ENCODE data around the gene RNU1-3. TPM values are rescaled to one million over a fixed set of nuclear protein-coding genes. Genes with fewer than 3 reads are reported as not detected.
"Not testable (repeated sequence)": the region's sequence is repeated elsewhere in the genome, so short reads cannot be mapped to it uniquely, and the experiment has no call there.

The RNU1-3 gene
- total RNA-seq, 1 experiment from 2014 or later, result 1,333 TPM

GRCh38 chr1:16697152-16697551, 30.4 kb upstream of the RNU1-3 start:
- DNase-seq; H3K4me1 ChIP-seq (replicated peaks; ENCODE audit: insufficient read depth); H4K20me1 ChIP-seq (ENCODE audit: insufficient read depth); H3K36me3 ChIP-seq (ENCODE audit: low read depth); H3K79me2 ChIP-seq (ENCODE audit: low read depth); H3K4me2 ChIP-seq; BruUV-seq (replicated peaks); H3K4me3 ChIP-seq; H3K27me3 ChIP-seq (ENCODE audit: insufficient read depth, low read depth); H3F3A ChIP-seq (ENCODE audit: insufficient read depth, low read depth); H3K27ac ChIP-seq; CTCF ChIA-PET; H3K9me2 ChIP-seq (ENCODE audit: insufficient read depth); intact Hi-C loops (cut with micrococcal nuclease; ENCODE audit: unreplicated experiment); POLR2A ChIA-PET (ENCODE audit: unreplicated experiment); H2AFZ ChIP-seq; H3K9me3 ChIP-seq (ENCODE audit: insufficient read depth, low read depth): not testable (repeated sequence)

GRCh38 chr1:16696507-16697150, 29.9 kb upstream of the RNU1-3 start:
- H3F3A ChIP-seq (ENCODE audit: insufficient read depth, low read depth); H3K27me3 ChIP-seq (ENCODE audit: insufficient read depth, low read depth); H3K36me3 ChIP-seq (ENCODE audit: low read depth); H3K4me1 ChIP-seq (replicated peaks; ENCODE audit: insufficient read depth); H3K4me3 ChIP-seq; H4K20me1 ChIP-seq (ENCODE audit: insufficient read depth); POLR2A ChIA-PET (ENCODE audit: unreplicated experiment); H3K9me2 ChIP-seq (ENCODE audit: insufficient read depth); H3K4me2 ChIP-seq; H2AFZ ChIP-seq; H3K9me3 ChIP-seq (ENCODE audit: insufficient read depth, low read depth); H3K79me2 ChIP-seq (ENCODE audit: low read depth); BruUV-seq (replicated peaks); intact Hi-C loops (cut with micrococcal nuclease; ENCODE audit: unreplicated experiment); H3K27ac ChIP-seq; DNase-seq: not testable (repeated sequence)
- CTCF ChIA-PET, result interaction anchor here (0.6 kb wide), 1 partner anchor 10 kb away, joined by 4 read pairs; no protein-coding TSS in a partner anchor

- DNase-seq; H3K36me3 ChIP-seq (ENCODE audit: low read depth); H3K9me3 ChIP-seq (ENCODE audit: insufficient read depth, low read depth); H3K79me2 ChIP-seq (ENCODE audit: low read depth); BruUV-seq (replicated peaks); H3K4me3 ChIP-seq; H3K4me2 ChIP-seq; H3F3A ChIP-seq (ENCODE audit: insufficient read depth, low read depth); H3K9me2 ChIP-seq (ENCODE audit: insufficient read depth); H4K20me1 ChIP-seq (ENCODE audit: insufficient read depth); H3K27me3 ChIP-seq (ENCODE audit: insufficient read depth, low read depth); POLR2A ChIA-PET (ENCODE audit: unreplicated experiment); H3K27ac ChIP-seq; H2AFZ ChIP-seq; CTCF ChIA-PET; intact Hi-C loops (cut with micrococcal nuclease; ENCODE audit: unreplicated experiment); H3K4me1 ChIP-seq (replicated peaks; ENCODE audit: insufficient read depth): not testable (repeated sequence)
Observed at GRCh38 chr1:16694308-16694702, 27.6 kb upstream of the RNU1-3 start.

GRCh38 chr1:16693449-16694307, 26.9 kb upstream of the RNU1-3 start:
- H3K4me1 ChIP-seq (replicated peaks; ENCODE audit: insufficient read depth); H3K9me2 ChIP-seq (ENCODE audit: insufficient read depth); H3K27ac ChIP-seq; H2AFZ ChIP-seq; H3K4me3 ChIP-seq; H3K9me3 ChIP-seq (ENCODE audit: insufficient read depth, low read depth); H4K20me1 ChIP-seq (ENCODE audit: insufficient read depth); POLR2A ChIA-PET (ENCODE audit: unreplicated experiment); H3F3A ChIP-seq (ENCODE audit: insufficient read depth, low read depth); H3K27me3 ChIP-seq (ENCODE audit: insufficient read depth, low read depth); H3K4me2 ChIP-seq; H3K79me2 ChIP-seq (ENCODE audit: low read depth); H3K36me3 ChIP-seq (ENCODE audit: low read depth); BruUV-seq (replicated peaks); intact Hi-C loops (cut with micrococcal nuclease; ENCODE audit: unreplicated experiment); CTCF ChIA-PET; DNase-seq: not testable (repeated sequence)

- H3K9me3 ChIP-seq (ENCODE audit: insufficient read depth, low read depth); intact Hi-C loops (cut with micrococcal nuclease; ENCODE audit: unreplicated experiment): not testable (repeated sequence)
Observed at GRCh38 chr1:16692717-16693448, 26.1 kb upstream of the RNU1-3 start.

GRCh38 chr1:16692283-16692682, 25.5 kb upstream of the RNU1-3 start:
- H3K4me3 ChIP-seq; H3F3A ChIP-seq (ENCODE audit: insufficient read depth, low read depth); H3K9me2 ChIP-seq (ENCODE audit: insufficient read depth); H3K27ac ChIP-seq; H3K79me2 ChIP-seq (ENCODE audit: low read depth); DNase-seq; H2AFZ ChIP-seq; intact Hi-C loops (cut with micrococcal nuclease; ENCODE audit: unreplicated experiment); H3K4me1 ChIP-seq (replicated peaks; ENCODE audit: insufficient read depth); H3K9me3 ChIP-seq (ENCODE audit: insufficient read depth, low read depth); H3K36me3 ChIP-seq (ENCODE audit: low read depth); H3K4me2 ChIP-seq; CTCF ChIA-PET; POLR2A ChIA-PET (ENCODE audit: unreplicated experiment); H3K27me3 ChIP-seq (ENCODE audit: insufficient read depth, low read depth); BruUV-seq (replicated peaks); H4K20me1 ChIP-seq (ENCODE audit: insufficient read depth): not testable (repeated sequence)

More at GRCh38 chr1:16692717-16693448, 26.1 kb upstream of the RNU1-3 start:
- H3K36me3 ChIP-seq (ENCODE audit: low read depth); H2AFZ ChIP-seq; H3F3A ChIP-seq (ENCODE audit: insufficient read depth, low read depth); H3K4me1 ChIP-seq (replicated peaks; ENCODE audit: insufficient read depth); CTCF ChIA-PET; H3K4me3 ChIP-seq; H4K20me1 ChIP-seq (ENCODE audit: insufficient read depth); H3K27me3 ChIP-seq (ENCODE audit: insufficient read depth, low read depth); POLR2A ChIA-PET (ENCODE audit: unreplicated experiment); H3K27ac ChIP-seq; DNase-seq; BruUV-seq (replicated peaks); H3K79me2 ChIP-seq (ENCODE audit: low read depth); H3K9me2 ChIP-seq (ENCODE audit: insufficient read depth); H3K4me2 ChIP-seq: not testable (repeated sequence)

GRCh38 chr1:16690971-16691682, 24.4 kb upstream of the RNU1-3 start:
- H2AFZ ChIP-seq; H3K79me2 ChIP-seq (ENCODE audit: low read depth); H3K9me3 ChIP-seq (ENCODE audit: insufficient read depth, low read depth); CTCF ChIA-PET; DNase-seq; H3K4me1 ChIP-seq (replicated peaks; ENCODE audit: insufficient read depth); H4K20me1 ChIP-seq (ENCODE audit: insufficient read depth); H3K27me3 ChIP-seq (ENCODE audit: insufficient read depth, low read depth); H3K9me2 ChIP-seq (ENCODE audit: insufficient read depth); intact Hi-C loops (cut with micrococcal nuclease; ENCODE audit: unreplicated experiment); H3K4me2 ChIP-seq; POLR2A ChIA-PET (ENCODE audit: unreplicated experiment); BruUV-seq (replicated peaks); H3F3A ChIP-seq (ENCODE audit: insufficient read depth, low read depth); H3K4me3 ChIP-seq; H3K36me3 ChIP-seq (ENCODE audit: low read depth); H3K27ac ChIP-seq: not testable (repeated sequence)
